ENCODE results near the gene RUVBL1.

The RUVBL1 gene

DNA sequence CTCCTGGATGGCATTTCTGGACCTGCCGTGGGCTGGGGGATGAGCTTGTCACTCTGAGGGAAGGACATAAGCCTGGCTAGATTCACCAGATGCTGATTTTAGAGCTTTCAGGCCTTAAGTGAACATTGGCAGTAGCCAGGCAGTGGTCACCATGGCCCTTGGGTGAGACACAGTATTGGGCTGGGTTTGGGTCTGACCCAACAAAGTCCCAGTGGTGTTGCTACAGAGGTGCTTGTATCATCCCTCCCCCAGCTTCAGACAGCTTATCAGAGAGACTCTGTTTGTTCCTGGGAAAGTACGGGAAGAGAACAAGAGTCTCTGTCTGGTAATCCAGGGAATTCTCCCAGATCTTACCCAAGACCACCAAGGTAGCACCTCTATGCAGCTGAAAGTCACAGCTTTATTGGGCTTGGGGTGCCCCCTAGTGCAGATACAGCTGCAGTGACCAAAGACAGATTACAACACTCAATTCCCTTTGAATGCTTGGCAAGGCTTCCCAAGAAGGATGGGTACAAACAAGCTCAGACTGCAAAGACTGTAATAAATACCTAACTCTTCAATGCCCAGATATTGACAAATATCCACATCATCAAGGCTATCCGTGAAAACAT, 9.8 kb upstream of the RUVBL1 start:
- DNase-seq (ENCODE audit: low spot score) = no peak

DNA sequence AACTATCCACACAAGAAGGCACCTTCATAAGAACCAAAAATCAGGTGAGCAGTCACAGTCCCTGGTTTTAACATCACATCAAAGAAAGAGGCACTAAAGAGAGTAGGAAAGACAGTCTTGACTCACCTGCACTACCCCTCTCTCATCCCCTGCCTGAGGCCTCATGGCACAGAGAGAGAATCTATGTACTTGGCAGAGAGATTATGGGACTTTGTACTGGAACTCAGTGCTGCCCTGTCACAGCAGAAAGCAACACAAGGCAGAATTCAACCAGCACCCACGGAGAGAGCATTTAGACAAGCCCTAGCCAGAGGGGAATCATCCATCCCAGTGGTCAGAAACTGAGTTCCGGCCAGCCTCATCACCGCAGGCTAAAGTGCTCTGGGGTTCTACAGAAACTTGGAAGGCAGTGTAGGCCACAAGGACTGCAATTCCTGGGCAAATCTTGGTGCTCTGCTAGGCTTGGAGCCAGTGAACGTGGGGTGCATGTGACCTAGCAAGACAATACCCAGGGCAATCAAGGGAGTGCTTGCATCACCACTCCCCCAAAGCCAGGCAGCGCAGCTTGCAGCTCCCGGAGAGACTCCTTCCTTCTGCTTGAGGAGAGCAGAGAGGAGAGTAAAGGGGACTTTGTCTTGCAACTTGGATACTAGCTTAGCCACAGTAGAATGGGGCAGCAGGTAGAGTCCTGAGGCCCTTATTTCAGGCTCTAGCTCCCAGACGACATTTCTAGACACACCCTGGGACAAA, 8.5 kb upstream of the RUVBL1 start:
- no peak for DNase-seq (ENCODE audit: low spot score)

DNA sequence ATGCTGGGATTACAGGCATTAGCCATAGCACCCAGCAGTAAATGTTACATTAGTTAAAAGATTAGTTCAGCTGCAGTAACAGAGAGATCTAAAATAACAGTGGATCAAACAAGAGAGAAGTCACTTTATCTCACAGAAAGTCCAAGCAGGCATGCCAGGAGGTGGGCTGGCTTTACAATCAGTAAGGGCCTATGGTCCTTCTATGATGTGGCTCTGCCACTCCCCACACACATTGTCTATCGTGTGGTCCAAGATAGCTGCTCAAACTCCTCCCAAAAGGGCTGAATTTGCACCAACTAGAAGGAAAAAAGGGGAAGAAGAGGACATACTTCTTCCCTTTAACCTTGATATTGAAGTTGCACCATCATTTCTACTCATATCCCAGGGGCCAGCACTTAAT, 4.6 kb upstream of the RUVBL1 start:
- DNase-seq (ENCODE audit: low spot score) = no peak

DNA sequence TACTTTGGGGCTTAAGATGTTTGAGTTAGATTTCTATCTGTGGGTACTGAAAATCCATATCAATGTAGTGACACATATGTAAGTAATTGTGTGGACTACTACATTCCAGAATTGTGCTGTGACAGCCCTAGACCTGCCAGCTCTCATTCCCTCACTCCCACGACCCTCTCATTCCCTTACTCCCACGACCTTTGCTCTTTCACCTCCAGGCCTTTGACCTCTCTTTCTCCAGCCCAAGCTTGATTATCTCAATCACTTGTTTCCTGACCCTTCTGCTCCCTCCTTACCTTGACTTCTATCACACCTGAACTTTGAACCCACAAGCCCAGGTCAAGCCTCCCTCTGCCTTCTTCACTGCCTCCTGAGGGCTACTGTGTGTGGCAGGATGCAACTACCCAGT, 3.6 kb upstream of the RUVBL1 start:
- no peak for DNase-seq (ENCODE audit: low spot score)

DNA sequence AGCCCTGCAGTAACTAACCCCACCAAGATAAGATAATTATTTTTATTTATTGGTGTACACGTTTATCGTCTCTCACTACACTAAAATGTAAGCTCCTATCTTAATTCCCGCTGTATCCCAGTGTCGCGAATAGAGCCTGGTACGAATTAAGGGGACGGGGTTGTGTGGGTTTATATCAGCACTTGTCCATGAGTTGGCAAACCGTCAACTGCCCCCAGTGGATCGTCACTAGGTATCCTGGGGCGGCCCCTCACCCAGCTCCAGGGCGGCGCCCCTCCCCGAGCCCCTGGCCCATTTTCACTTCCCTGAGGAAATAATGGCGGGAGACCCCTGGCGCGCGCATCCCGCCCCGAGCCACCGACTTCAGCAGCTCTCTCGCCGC, 465 bp downstream of the RUVBL1 start:
- no peak for DNase-seq (ENCODE audit: low spot score)

DNA sequence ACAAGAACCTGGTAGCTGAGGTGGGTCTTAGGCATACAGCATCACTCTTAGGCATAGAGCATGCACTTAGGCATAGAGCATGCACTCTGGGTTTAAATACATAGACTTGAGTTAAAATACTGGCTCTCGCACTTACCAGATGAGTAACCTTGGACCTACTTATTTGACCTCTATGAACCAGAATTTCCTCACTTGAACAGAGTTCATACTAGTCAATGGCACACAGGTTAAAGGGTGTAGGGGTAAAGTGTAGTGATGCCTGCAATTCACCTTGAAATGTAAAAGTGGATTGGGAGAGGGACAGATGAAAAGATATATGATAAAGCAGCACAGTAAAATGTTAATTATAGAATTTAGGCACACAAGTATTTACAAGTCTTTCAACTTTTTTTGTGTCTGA, 1.6 kb downstream of the RUVBL1 start:
- no peak for DNase-seq (ENCODE audit: low spot score)

DNA sequence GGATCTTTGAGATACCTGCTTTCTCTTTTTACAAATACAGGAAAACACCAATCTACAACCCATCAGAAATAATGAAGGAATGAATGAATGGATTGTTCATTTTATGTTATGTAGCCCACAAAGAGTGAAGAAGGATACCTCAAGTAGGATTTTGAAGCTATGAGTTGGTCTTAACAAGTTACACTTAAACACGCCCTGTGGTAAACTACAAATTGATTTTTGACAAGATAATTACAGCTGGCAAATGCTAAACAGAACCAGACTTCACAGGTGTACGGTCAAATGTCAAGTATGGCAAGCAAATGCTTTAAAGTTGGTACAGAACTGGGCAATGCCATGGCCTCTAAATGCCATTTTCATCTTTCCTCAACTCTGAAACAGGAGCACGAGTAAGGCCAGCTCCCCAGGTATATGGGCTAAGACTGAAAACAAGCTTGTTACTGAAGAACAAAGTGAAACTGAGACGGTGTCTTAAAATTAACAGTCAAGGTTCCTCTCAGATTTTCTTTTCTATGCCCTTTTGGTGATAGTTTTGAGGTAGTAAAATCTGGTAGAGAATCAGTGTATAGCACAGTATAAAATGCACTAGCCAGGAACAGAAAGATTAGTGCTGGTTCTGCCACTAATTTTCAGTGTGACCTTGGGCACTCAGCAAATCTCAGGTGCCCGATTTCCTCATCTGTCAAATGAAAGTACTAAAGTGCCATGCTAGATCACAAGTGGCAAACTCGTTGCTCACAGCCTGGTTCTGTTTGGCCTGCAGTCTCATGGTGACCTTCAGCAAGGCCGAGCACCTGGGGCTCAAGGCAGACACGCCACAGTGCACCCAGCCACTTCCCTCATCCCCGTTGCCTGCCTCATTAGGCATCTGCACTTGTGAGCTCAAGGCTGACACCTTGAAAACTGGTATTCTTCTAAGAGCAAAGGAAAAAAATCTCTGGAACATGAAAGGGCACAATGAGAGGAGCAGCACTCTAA, 9.5 kb downstream of the RUVBL1 start:
- DNase-seq (ENCODE audit: low spot score) = no peak

DNA sequence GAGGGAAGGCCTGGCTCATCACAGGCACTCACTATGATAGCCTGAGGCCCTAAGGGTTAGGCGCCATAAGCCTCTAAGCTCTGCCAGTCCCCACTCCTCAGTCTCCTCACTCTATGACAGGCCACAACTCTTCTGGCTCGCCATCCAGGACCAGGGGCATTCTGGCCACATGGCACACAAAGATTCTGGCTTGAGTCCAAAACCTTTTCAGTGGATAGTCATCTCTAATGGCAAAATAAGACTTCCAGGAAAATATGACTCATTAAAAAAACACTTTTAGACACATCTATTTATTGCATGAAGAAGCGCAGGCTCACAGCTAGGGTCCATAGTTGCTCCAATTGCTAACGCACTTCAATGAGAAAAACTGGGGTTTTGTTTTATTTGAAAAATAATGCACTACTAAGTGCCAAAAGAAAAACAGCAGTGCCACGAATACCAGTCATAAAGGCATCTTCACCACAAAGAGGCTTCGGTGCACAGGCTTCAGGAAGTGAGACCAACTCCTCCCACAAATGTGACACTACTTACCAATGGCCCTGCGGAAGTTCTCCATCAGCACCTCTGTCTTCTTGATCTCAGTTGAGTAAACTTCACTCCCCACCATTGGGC, 11.1 kb downstream of the RUVBL1 start:
- DNase-seq (ENCODE audit: low spot score) = peak; percentile 17

DNA sequence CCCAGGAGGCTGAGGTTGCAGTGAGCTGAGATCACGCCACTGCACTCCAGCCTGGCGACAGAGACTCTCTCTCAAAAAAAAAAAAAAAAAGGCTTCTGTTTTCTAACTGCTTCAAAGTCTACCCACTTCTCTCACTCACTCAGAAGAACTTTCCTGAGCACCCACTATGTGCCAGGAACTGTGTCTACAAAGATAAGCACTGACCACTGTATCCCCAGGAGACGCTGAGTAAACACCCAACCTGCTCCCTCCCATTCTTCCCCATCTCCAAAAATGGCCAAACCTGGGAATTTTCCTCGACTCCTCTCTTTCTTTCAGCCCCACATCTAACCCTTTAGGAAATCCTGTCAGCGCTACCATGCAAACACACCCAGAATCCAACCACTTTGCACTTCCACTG, 12.5 kb downstream of the RUVBL1 start:
- no peak for DNase-seq (ENCODE audit: low spot score)

DNA sequence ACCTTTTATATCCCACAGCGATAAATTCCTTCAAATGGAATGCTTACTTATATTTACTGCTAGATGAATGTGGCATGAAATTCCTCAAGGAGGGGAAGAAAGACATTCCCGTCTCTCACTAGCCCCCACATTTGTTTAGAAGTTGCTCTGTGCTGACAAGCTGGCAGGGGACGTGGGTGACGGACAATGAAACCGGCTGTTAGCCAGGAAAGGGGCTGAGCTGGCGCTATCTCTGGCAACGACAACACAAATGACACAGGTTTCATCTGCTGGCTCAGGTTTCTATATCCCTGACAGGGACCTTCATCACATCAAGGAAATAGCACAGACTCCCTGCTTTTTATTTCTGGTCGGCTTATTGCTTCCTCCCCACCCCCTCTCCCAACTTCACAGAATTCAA, 15.8 kb downstream of the RUVBL1 start:
- no peak for DNase-seq (ENCODE audit: low spot score)

DNA sequence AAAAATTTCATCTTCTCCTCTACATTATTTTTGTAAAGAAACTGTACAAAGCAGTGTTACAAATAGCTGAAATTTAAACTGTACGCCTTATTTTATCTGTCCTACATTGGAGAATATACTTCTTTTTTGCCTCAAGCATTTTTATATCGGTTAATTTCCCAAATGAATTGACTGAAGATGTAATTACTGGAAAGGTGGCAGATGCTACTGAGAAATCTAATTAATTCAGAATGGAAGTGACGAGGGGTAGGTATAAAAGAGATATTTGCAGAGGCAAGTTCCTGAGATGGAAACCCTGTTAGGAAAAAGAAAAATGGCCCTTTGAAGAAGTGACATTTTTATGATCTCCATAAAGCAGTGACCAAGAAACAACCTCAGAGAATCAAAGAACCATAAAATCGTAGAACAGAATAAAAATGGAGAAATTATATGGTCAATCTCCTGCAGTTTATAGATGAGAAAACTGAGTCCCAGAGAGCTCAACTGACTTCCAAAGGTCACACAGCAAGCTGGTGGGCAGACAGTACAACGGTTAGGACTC, 20.4 kb downstream of the RUVBL1 start:
- DNase-seq (ENCODE audit: low spot score) = no peak

DNA sequence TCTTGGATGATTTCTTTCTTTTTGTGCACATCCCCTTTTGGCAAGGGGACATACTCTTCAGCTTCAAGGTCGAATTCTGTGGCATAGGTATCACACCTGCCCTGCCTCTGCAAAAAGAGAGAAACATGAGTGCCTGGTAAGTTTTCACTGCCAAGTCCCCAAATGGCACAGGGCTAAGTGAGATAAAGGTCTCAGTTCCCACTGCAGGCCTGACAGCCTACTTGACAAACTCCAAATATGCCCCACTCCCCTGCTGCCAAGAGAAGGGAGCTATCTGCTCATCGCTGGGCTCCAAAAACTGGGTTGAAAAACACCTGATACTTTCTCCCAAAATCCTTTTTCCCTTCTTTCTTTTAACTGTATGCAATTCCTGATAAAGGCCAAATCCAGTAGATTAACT, 23.0 kb downstream of the RUVBL1 start:
- DNase-seq (ENCODE audit: low spot score) = no peak

DNA sequence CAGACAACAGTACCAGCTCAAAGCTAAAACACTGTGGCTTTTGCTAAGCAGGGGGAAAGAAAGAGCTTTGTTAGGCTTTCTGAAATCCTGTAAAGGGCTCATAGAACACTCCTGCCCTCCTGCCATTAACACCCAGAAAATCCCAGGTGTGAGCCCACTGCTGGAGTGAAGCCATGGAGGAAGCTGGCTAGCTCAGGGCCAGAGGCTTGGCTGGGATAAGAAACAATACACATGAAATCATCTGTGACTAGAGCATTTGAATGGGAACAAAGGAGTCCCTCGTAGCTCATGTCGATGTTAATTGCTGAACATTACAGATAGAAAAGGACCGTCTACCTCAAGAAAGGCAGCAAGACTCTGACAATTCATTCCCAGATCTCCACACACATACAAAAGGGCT, 23.5 kb downstream of the RUVBL1 start:
- DNase-seq (ENCODE audit: low spot score) = no peak

DNA sequence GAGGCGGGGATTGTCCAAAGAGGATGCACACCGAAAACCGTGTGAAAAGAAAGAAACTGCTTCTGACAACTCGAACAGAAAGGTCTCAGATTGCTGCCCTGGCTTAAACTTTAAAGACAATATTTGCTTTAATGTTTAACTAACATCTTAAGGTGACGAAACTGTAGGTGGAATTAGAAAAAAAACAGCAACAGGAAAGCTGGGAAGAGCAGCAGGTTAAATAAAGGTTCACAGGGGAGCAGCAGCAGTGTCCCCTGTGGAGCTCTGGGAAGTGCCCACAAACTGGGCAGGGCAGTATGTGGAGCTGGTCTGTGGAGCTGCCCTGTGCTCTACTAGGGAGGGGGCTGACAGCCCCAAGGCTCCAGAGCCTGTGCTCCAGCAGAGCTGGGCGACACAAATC, 25.4 kb downstream of the RUVBL1 start:
- no peak for DNase-seq (ENCODE audit: low spot score)

DNA sequence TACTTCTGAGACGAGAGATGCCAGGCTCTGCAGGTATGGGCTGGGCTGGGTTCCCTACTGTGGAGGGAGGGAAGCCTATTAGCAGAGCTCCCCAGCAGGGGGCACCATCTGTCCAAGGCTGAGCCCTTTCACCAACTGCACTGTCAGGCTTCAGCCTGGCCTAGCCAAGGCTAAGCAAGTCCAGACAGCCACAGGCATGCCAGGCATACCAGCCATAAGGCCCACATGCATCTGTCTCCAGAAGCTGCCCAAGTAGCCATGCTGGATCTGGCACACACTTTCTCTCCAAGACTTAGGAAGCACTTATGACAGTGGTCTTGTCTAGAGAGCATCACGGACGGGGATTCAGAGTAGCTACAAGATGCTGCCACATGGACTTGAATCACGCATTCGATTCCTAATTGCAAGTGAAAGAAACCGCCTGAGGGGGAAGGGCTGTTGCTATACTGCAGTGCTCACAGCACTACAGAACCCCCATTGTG, 28.3 kb downstream of the RUVBL1 start:
- peak; percentile 45 for DNase-seq (ENCODE audit: low spot score)

DNA sequence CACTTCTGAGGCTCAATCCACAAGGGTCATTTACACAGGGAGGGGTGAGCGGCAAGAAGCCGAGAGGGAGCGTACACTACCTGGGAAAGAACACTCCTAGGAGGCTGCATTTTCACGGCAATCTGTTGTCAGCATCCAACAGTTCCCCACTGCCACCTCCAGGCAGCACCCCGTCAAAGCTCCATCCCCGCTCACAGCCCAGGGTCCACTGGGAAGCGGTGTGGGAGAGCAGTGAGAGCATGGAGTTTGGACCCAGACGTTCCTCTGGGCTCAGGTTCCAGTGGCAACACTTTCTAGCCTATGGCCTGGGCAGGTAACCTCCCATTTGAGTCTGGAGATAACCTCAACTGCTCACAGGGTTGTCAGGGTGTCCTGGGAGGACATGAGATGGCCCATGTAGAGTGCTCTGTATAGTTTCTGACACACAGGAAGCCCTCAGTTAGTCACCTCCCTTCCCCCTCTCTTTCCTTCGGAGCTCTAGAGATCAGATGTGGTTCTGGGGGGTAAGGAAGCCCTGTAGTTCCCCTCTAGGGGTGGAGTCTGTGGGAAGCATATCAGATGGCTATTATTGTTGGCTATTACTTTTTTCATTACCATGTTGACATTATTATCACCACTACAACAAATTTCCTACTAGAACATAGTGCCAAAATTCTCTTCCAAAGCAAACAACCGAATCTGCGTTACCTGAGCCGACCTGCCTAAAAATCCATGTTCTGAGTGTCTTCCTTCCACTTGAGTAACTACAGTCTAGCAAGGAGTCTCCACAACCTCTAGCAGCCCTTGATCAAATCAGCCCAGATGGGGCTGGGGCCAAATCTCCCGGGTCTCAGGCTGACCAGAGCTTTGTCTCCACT, 29.1 kb downstream of the RUVBL1 start:
- no peak for DNase-seq (ENCODE audit: low spot score)

DNA sequence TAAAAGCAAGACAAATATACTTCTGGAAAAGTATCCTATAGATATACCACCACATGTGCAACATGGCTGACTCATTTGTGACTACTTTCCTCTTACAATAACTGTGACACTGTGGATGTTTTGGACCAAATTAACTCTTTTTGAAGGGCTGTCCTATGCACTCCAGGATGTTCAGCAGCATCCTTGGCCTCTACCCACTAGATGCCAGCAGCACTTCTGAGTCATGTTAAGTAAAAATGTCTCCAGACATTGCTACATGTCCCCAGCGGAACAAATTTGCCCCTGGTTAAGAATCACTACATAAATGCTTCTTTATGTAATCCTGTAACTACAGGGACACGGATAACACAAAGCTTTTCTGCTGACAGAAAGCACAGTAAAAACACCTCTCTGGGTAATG, 32.0 kb downstream of the RUVBL1 start:
- DNase-seq (ENCODE audit: low spot score) = no peak

DNA sequence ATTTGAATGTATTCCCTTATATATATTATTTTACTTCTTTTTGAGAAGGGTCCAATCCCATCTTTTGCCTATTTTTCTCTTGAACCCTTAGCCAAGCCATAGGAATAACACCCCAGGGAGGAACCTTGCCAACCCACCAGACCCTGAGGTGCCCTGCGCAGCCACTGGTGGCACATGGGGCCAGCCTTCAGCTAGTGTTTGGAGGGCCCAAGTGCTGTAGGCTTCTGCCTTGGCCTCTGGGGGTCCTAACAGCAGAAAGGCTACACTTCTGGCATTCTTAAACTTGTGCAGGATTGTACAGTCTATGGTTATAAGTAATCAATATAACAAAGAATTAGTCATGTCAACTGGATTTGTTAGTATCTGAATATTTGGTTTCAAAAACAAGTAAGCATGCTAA, 34.5 kb downstream of the RUVBL1 start:
- DNase-seq (ENCODE audit: low spot score) = no peak

DNA sequence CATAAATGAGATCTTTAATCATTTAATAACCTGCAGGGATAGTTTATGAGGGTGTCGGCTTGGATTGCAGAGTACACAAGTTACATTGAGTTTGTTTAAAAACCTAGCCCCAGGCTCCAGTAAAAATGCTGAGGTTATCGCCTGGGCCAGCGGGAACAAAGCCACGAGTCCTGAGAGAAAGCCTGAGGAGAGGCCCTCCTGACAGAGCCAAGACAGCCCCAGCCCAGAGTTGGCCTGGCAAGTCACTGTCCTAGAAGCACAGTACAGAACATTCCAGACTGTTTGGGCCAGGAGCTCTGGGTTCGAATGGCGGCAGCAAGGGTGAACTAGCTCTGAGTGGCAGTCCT, 39.0 kb downstream of the RUVBL1 start:
- no peak for DNase-seq (ENCODE audit: low spot score)

DNA sequence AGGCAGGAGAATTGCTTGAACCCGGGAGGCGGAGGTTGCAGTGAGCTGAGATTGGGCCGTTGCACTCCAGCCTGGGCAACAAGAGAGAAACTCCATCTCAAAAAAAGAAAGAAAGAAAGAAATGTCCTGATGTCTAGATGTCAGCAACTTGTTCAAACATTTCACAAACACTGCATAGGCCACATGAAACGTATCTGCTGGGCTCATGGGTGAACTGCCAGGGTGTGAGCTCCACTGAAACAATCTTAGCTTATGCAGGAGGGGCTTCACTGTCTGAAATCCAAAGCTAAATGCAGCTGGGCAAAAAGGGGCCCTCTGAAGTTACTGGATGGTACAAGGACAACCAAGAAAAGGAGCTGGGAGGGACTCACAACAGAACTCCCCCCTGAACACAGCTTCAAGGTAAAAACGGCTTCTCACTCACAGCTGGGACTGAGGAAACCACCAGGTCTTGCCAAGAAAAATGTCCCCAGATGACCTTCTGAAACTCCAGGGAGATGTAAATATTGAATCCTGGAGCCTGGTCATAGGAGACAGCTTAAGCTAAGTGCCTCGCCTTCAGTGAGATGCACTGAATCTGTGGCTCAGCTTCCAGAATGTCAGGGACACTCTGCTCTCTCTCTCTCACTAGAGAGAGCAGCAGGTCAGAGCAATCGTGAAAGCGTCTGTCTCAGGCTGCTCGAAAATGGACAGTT, 39.5 kb downstream of the RUVBL1 start:
- DNase-seq (ENCODE audit: low spot score) = no peak

DNA sequence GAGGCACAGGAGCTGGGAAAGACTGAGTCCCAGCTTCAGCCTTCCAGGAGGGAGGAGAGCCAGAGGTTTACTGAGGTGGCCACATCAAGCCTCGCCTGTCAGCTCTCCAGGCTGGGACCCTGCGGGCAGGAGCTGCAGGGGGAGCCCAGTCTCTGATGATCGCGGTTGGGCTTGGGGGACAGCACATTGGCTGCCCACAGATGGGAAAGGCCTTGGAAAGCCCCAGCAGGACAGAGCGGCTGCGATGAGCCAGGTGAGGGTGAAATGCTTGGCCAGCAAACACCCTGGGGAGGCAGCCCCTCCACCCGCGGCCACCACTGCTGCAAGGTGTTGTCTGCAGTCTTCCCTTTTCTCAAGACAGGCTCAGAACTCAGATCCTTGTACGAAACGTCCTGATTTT, 40.2 kb downstream of the RUVBL1 start:
- no peak for DNase-seq (ENCODE audit: low spot score)
